ENCODE data around the gene ITIH1.

Gene ITIH1

GRCh38 chr3:52817221-52817620 lies 39.8 kb downstream of the ITIH1 start:
- DNase-seq = no peak

- no peak for DNase-seq
Observed at GRCh38 chr3:52817860-52818259, 40.5 kb downstream of the ITIH1 start.

- no peak for DNase-seq
Observed at GRCh38 chr3:52819936-52820335, 42.5 kb downstream of the ITIH1 start.

GRCh38 chr3:52820736-52821135 lies 43.3 kb downstream of the ITIH1 start:
- no peak for DNase-seq

- no peak for DNase-seq
Observed at GRCh38 chr3:52822363-52822762, 45.0 kb downstream of the ITIH1 start.

- DNase-seq = no peak
Observed at GRCh38 chr3:52824037-52824436, 46.6 kb downstream of the ITIH1 start.

GRCh38 chr3:52827441-52827840 lies 50.0 kb downstream of the ITIH1 start:
- no peak for DNase-seq

- DNase-seq = no peak
Observed at GRCh38 chr3:52827866-52828376, 50.5 kb downstream of the ITIH1 start.

- DNase-seq = no peak
Observed at GRCh38 chr3:52829482-52829881, 52.1 kb downstream of the ITIH1 start.

- DNase-seq = no peak
Observed at GRCh38 chr3:52829906-52830463, 52.6 kb downstream of the ITIH1 start.

- DNase-seq = no peak
Observed at GRCh38 chr3:52830535-52831258, 53.3 kb downstream of the ITIH1 start, which contains the start of gene ITIH4. TSS of gene ITIH4 (minus strand) at chr3:52830672. CDS start at chr3:52830642, 30 bp downstream.

GRCh38 chr3:52831500-52832301 lies 54.3 kb downstream of the ITIH1 start:
- DNase-seq = no peak

GRCh38 chr3:52833202-52833601 lies 55.8 kb downstream of the ITIH1 start:
- no peak for DNase-seq

GRCh38 chr3:52834871-52835501 lies 57.6 kb downstream of the ITIH1 start, which contains the start of gene MUSTN1:
TSS of gene MUSTN1 (minus strand) at chr3:52835019. CDS start at chr3:52834948, 71 bp downstream.
- DNase-seq = no peak

GRCh38 chr3:52835766-52836470 lies 58.5 kb downstream of the ITIH1 start:
- DNase-seq = no peak

- no peak for DNase-seq
Observed at GRCh38 chr3:52836471-52836845, 59.1 kb downstream of the ITIH1 start.

- DNase-seq = no peak
Observed at GRCh38 chr3:52836986-52837385, 59.6 kb downstream of the ITIH1 start.

GRCh38 chr3:52838561-52839267 lies 61.3 kb downstream of the ITIH1 start:
- DNase-seq = no peak

GRCh38 chr3:52839268-52839575 lies 61.8 kb downstream of the ITIH1 start:
- no peak for DNase-seq

GRCh38 chr3:52839892-52840545 lies 62.6 kb downstream of the ITIH1 start:
- DNase-seq = no peak

GRCh38 chr3:52841211-52841980 lies 64.0 kb downstream of the ITIH1 start:
- no peak for DNase-seq
